LNCaP clone FGC (cell line): ENCODE measurements around the gene RFX3.

Experiments used
- DNase-seq: peaks from one replicate; pipeline ENCODE4 v3.0.0-alpha.2; 2011; ENCODE audit warnings: low read depth
- H3K4me3 ChIP-seq: 2 replicates; pipeline ENCODE4 v1.5.1; 2011; ENCODE audit warnings: mild to moderate bottlenecking, low read depth, low read length, control low read depth
- TF ChIP-seq, protein P1 (sequence below): IDR thresholded peaks from 2 replicates; pipeline ENCODE4 v1.5.1; 2012; ENCODE audit warnings: mild to moderate bottlenecking; ENCODE audit not compliant: control insufficient read depth, insufficient read depth; ENCODE audit errors: extremely low read depth

The RFX3 gene

DNA sequence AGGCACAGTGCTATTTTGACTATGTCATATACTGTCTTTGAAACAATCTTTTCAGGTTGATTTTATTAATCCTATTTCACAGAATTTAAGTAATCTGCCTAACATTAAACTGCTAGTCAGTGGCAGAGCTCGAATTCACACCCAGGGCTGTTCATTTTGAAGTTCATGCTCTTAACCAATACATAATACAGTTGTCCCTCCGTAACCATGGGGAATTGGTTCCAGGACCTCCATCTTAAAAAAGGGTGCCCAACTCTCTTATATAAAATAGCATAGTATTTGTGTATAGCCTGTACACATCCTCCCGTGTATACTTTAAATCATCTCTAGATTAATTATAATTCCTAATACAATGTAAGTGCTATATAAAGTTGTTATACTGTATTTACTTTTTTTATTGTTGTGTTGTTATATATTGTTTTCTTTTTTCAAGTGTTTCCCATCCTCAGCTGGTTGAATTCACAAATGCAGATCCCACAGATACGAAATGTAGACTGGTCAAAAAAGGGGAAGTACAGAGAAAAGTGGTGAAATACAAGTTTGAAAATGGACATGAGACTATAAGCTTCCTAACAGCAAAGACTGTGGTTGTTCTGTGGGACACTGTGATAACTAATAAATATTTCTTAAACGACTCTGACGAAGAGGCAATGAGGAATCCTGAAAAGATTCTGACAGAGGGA, 18.3 kb downstream of the RFX3 start:
- H3K4me3 ChIP-seq: no peak overlapping the region
- DNase-seq: no peak
- TF ChIP-seq, protein P1, sequence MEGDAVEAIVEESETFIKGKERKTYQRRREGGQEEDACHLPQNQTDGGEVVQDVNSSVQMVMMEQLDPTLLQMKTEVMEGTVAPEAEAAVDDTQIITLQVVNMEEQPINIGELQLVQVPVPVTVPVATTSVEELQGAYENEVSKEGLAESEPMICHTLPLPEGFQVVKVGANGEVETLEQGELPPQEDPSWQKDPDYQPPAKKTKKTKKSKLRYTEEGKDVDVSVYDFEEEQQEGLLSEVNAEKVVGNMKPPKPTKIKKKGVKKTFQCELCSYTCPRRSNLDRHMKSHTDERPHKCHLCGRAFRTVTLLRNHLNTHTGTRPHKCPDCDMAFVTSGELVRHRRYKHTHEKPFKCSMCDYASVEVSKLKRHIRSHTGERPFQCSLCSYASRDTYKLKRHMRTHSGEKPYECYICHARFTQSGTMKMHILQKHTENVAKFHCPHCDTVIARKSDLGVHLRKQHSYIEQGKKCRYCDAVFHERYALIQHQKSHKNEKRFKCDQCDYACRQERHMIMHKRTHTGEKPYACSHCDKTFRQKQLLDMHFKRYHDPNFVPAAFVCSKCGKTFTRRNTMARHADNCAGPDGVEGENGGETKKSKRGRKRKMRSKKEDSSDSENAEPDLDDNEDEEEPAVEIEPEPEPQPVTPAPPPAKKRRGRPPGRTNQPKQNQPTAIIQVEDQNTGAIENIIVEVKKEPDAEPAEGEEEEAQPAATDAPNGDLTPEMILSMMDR: no peak

DNA sequence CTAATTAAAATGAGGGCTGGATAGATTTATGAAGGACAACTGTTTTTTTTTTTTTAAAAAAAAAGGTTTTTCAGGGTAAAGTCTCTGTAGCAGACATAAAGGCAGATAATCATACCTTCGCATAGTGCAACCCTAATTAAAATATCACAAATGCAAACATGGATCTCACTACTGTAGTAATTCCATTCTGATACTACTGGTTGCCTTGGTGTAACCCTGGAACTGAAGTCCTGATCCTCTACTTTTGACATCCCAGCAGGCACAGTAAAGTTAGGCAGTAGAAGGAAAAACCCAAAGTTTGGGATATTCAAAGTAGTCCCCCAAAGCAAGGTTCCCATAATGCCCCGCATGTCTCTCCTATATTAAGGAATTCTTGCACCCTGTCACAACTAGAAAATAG, 19.6 kb downstream of the RFX3 start:
- H3K4me3 ChIP-seq: no peak overlapping the region
- TF ChIP-seq, protein P1: no peak

DNA sequence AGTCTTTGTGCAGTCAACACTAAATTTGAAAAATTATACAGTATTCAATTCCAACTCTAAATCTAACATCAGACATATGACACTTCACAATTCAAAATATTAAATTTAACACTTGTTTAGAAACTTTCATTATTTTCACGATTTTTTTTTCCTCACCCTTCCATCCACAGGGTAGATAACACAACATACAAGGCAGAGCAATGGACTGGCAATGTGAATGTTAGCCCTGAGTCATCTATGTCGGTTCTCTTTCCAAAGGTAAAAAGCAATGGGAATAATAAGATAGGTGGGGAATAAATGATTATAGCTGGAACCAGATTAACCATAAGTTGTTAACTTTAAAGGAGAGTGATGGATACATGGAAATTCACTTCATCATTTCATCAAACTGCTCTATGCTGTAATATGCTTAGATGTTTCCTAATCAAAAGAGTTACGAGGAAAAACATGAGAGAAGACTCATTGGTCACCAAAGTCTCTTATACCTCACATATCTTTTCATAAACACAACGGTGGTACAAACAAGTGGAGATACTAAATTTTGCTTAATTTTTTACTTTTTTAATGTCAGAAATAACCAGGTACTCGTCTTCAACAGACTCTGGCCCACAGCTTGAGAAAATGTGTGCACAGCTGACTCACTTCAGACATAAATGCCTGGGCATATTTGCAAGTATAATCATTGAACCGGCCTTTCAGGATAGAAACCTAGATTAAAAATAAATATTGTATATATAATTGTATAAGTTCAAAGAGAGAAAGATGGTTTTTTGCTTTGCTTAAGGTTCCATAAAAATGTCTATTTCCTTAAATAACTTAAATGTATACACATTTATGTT, 23.0 kb downstream of the RFX3 start:
- DNase-seq: no peak

More for the DNA sequence above, 19.6 kb downstream of the RFX3 start:
- no peak for DNase-seq

DNA sequence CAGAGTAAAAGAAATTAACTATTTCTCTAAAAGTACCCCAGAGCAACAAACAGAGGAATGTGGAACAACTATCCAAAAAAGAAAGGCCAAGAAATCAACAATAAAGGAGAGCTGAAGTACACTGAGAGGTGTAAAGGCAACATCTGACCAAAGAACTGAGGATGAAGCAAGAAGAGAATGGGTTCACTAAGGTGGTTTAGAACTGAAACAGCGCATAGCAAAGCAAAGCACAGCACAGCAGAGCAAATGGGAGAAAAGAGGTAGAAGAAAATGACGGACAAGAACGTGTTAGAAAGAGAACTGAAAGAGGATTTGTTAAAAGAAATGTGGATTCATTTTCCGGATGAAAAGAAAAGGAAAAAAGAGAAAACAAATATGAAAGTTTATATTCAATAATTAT, 25.8 kb downstream of the RFX3 start:
- TF ChIP-seq, protein P1: no peak
- DNase-seq: no peak
- H3K4me3 ChIP-seq: no peak overlapping the region

More for the DNA sequence above, 23.0 kb downstream of the RFX3 start:
- no peak overlapping the region for H3K4me3 ChIP-seq
- TF ChIP-seq, protein P1: no peak

DNA sequence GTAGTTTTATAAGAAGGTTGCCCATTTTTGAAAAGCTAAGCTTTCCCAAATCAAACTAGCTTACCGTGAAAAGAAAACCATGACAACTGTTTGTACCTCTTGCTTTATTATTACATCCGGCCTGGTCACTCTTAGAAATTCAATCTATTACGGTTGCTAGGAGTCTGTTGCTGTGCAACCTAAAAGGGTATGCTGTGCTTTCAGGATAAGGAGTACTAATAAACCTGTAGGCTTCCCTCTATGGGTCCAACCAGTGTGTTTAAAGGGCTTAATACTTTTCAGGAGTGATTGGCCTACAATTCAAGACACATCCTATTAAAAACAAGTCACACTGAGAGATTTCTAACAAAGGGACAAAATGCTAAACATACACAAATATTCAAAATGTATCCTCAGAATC, 27.1 kb downstream of the RFX3 start:
- DNase-seq: no peak
- TF ChIP-seq, protein P1: no peak
- no peak overlapping the region for H3K4me3 ChIP-seq

DNA sequence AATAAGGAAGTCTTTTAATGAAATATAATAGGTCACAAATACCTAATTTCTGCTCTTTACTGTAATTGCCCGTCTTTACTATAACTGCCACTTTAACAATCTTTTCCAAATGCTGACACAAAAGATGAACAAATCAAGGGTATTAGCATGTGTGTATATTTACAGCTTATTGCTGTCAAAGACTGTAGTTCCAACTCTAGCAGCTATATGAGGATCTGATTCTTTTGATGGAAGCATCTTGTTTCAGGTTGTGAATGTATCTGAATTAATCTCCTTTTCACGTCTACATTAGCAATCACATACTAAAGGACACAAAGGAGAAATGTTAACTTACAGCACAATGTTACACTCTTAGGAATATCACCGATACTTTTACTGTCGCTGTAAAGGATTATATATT, 27.9 kb downstream of the RFX3 start:
- TF ChIP-seq, protein P1: no peak
- H3K4me3 ChIP-seq: no peak overlapping the region
- no peak for DNase-seq
